ENCODE measurements around the gene TRIL. TPM values are rescaled to one million over a fixed set of nuclear protein-coding genes. Genes with fewer than 3 reads are reported as not detected.

The TRIL gene
- total RNA-seq, 1 experiment from 2014 or later: 3.0 TPM

GRCh38 chr7:28939367-28939766, 18.8 kb downstream of the TRIL start:
- H3K9me3 Mint-ChIP-seq: peaks cover 4% of the 10 kb centered on the region
- TF ChIP-seq NFE2L1 (CRISPR knock-in tag; IDR thresholded peaks at IDR 0.05): no peak
- no peak for TF ChIP-seq PRRX2 (CRISPR knock-in tag; IDR thresholded peaks at IDR 0.05)
- TF ChIP-seq USF2 (CRISPR knock-in tag; IDR thresholded peaks at IDR 0.05): no peak
- no peak for TF ChIP-seq PRDM15 (CRISPR knock-in tag; IDR thresholded peaks at IDR 0.05)
- POLR2A ChIA-PET: no interaction called here
- H3K36me3 Mint-ChIP-seq: peaks cover 4% of the 10 kb centered on the region
- H3K4me3 Mint-ChIP-seq: no peak overlapping the region
- no peak overlapping the region for H3K27ac Mint-ChIP-seq
- no peaks in the 10 kb centered on the region; the same call in 1 of the 2 replicates for H3K27me3 Mint-ChIP-seq (ENCODE audit: low read depth)
- CTCF ChIA-PET: interaction anchor here (1.3 to 9.5 kb wide), 3 partner anchors 13 to 18 kb away, joined by 6 to 67 read pairs (median 10); no protein-coding TSS in a partner anchor
- no peak for DNase-seq (ENCODE audit: low spot score)
- no peak for ATAC-seq
- peaks cover 26% of the 10 kb centered on the region for H3K4me1 Mint-ChIP-seq

- ATAC-seq: no peak
- peaks cover 7% of the 10 kb centered on the region for H3K9me3 Mint-ChIP-seq
- H3K27me3 Mint-ChIP-seq (ENCODE audit: low read depth): no peaks in the 10 kb centered on the region; the same call in 1 of the 2 replicates
- ChIA-PET POLR2A (no interaction called here), CTCF (interaction anchor here (1.2 to 9.5 kb wide), 3 partner anchors 11 to 169 kb away, joined by 5 to 67 read pairs (median 21); no protein-coding TSS in a partner anchor)
- no peak overlapping the region for H3K4me3 Mint-ChIP-seq
- DNase-seq (ENCODE audit: low spot score): no peak
- peaks cover 39% of the 10 kb centered on the region for H3K4me1 Mint-ChIP-seq
- H3K36me3 Mint-ChIP-seq: peaks cover 6% of the 10 kb centered on the region
- no peak overlapping the region for H3K27ac Mint-ChIP-seq
- TF ChIP-seq E2F5 (CRISPR knock-in tag; IDR thresholded peaks at IDR 0.05) (no peak), MLX (CRISPR knock-in tag; IDR thresholded peaks at IDR 0.05) (no peak), ESRRA (CRISPR knock-in tag; IDR thresholded peaks at IDR 0.05; ENCODE audit: borderline replicate concordance) (no peak), MAX (CRISPR knock-in tag; IDR thresholded peaks at IDR 0.05) (no peak), ZNF423 (CRISPR knock-in tag; IDR thresholded peaks at IDR 0.05) (no peak), ZNF512 (CRISPR knock-in tag; IDR thresholded peaks at IDR 0.05; ENCODE audit: borderline replicate concordance) (no peak), ETV6 (CRISPR knock-in tag; IDR thresholded peaks at IDR 0.05) (no peak), IRF1 (CRISPR knock-in tag; IDR thresholded peaks at IDR 0.05) (no peak), EMX1 (CRISPR knock-in tag; IDR thresholded peaks at IDR 0.05) (no peak), USF1 (CRISPR knock-in tag; IDR thresholded peaks at IDR 0.05) (no peak), CDX4 (CRISPR knock-in tag; IDR thresholded peaks at IDR 0.05; ENCODE audit: borderline replicate concordance) (no peak), RELA (CRISPR knock-in tag; IDR thresholded peaks at IDR 0.05; ENCODE audit: borderline replicate concordance) (no peak), NR1H2 (CRISPR knock-in tag; IDR thresholded peaks at IDR 0.05) (no peak), NR3C1 (CRISPR knock-in tag; conservative IDR thresholded peaks at IDR 0.05; ENCODE audit: low read depth) (no peak), TEAD4 (CRISPR knock-in tag; IDR thresholded peaks at IDR 0.05) (no peak), TCF7 (CRISPR knock-in tag; IDR thresholded peaks at IDR 0.05; ENCODE audit: low read depth) (no peak)
Observed at GRCh38 chr7:28937619-28938018, 20.5 kb downstream of the TRIL start.
